Transverse colon (tissue), 4 donors: Measurements from ENCODE around the gene RAB36. TPM values are rescaled to one million over a fixed set of nuclear protein-coding genes. Genes with fewer than 3 reads are reported as not detected.

Experiments
- DNase-seq: peaks from one replicate; pipeline ENCODE4 v3.0.0-alpha.2; 2019
- H3K27ac ChIP-seq, 4 donors: fragments of 200-600 bp; sonication (generic); 2 replicates each; pipeline ENCODE4 v1.5.1; 2016 to 2018; ENCODE audit warnings: inconsistent platforms in 4 of 4
- H3K27me3 ChIP-seq: fragments of 200-600 bp; sonication (generic); 2 replicates; pipeline ENCODE4 v1.5.1; 2017; ENCODE audit warnings: inconsistent platforms
- H3K36me3 ChIP-seq, 4 donors: fragments of 200-600 bp; sonication (generic); 2 replicates each; pipeline ENCODE4 v1.5.1; 2017 to 2019; ENCODE audit warnings: inconsistent platforms in 4 of 4
- H3K4me1 ChIP-seq, 4 donors: fragments of 200-600 bp; sonication (generic); 2 replicates each; pipeline ENCODE4 v1.5.1; 2017 to 2020; ENCODE audit warnings: inconsistent platforms in 4 of 4
- H3K4me3 ChIP-seq, 4 donors: fragments of 200-600 bp; sonication (generic); 1 replicate in 1 of 4; 2 replicates in 3 of 4; pipeline versions ENCODE4 v1.5.1 to v1.6.1; 2017 to 2019; ENCODE audit warnings: inconsistent platforms in 4 of 4
- H3K9me3 ChIP-seq, 2 donors: fragments of 200-600 bp; sonication (generic); 2 replicates each; pipeline ENCODE4 v1.5.1; 2017 to 2019; ENCODE audit warnings: inconsistent platforms in 2 of 2
- EP300 ChIP-seq: sonication (generic); formaldehyde crosslinking; IDR thresholded peaks from one replicate; pipeline ENCODE4 v1.6.1; 2017; ENCODE audit warnings: antibody characterized with exemption, low read depth
- POLR2A ChIP-seq: fragments of 450-650 bp; IDR thresholded peaks from one replicate; pipeline ENCODE4 v1.6.1; 2016; ENCODE audit warnings: antibody characterized with exemption, mild to moderate bottlenecking, moderate library complexity
- POLR2AphosphoS5 ChIP-seq, 3 donors: sonication (generic); formaldehyde crosslinking; IDR thresholded peaks; one replicate each; pipeline ENCODE4 v1.6.1; 2016; ENCODE audit warnings: antibody characterized with exemption in 3 of 3
- WGBS, 2 donors: methylation state at CpG; one replicate each; pipeline ENCODE4 v1.1.5; 2018; ENCODE audit warnings: low coverage in 1 of 2; 5-methylcytosine and 5-hydroxymethylcytosine counted together
- in situ Hi-C, 4 donors: fragments of 200-750 bp; cut with MboI; loops; one replicate each; pipeline versions ENCODE4 v1.15.0 to v1.15.1; 2017; ENCODE audit warnings: low sequenced_read_pairs in 3 of 4, low pct_ligation_motif_present in 1 of 4, low pct_unique_long_range_greater_than_20kb in 1 of 4
- intact Hi-C: fragments of 100-400 bp; cut with DNase I; formaldehyde crosslinking; loops from one replicate; pipeline ENCODE4 v1.15.1; 2023; ENCODE audit warnings: low total_unique reads
- total RNA-seq, 4 donors: library from RNA; depleted of rRNA; stranded (reverse); fragments of >200 nt; gene quantifications; one replicate each; pipeline ENCODE4 v1.1.0, GENCODE V29; 2016
- TF ChIP-seq, protein P1 (sequence below), 5 experiments: fragments of 200-600 bp in 3 of 5; fragments of 450-650 bp in 2 of 5; sonication (generic) in 3 of 5; IDR thresholded peaks; 1 replicate in 2 of 5; 2 replicates in 3 of 5; pipeline ENCODE4 v1.5.1; 2016 to 2017; ENCODE audit warnings: antibody characterized with exemption in 5 of 5, inconsistent platforms in 3 of 5, mild to moderate bottlenecking in 2 of 5, moderate library complexity in 1 of 5

RAB36 gene
- total RNA-seq, 4 donors from 2014 or later, result 0.37 to 1.1 (median 0.82) TPM; not detected in 1

DNA sequence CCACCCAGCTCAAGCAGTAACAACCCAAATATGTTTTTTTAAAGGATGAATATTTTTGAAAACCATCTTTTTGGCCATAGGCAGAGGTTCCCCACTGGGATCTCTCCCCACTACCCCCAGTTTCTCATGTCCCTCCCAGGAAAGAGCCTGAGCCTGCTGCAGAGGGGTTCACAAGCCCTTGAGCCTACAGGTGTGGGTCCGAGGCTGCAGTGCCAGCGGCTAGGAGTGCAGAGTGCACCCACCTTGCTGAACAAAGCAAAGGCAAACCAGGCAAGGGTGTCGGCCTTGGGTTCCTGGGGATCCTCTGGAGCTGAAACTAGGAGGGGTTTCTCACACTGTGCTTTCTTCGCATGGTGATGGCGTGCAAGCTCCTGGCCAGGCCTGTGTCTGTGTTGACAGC, 40.0 kb upstream of the RAB36 start:
- 98% methylated on average over 5 of the region's 5 CpGs; no CpG with 5 or more reads in 1 of the 2 donors for WGBS, 2 donors
- TF ChIP-seq POLR2A (no peak), POLR2AphosphoS5 (IDR thresholded peaks at IDR 0.05) (no peak), EP300 (no peak)
- TF ChIP-seq, protein P1, sequence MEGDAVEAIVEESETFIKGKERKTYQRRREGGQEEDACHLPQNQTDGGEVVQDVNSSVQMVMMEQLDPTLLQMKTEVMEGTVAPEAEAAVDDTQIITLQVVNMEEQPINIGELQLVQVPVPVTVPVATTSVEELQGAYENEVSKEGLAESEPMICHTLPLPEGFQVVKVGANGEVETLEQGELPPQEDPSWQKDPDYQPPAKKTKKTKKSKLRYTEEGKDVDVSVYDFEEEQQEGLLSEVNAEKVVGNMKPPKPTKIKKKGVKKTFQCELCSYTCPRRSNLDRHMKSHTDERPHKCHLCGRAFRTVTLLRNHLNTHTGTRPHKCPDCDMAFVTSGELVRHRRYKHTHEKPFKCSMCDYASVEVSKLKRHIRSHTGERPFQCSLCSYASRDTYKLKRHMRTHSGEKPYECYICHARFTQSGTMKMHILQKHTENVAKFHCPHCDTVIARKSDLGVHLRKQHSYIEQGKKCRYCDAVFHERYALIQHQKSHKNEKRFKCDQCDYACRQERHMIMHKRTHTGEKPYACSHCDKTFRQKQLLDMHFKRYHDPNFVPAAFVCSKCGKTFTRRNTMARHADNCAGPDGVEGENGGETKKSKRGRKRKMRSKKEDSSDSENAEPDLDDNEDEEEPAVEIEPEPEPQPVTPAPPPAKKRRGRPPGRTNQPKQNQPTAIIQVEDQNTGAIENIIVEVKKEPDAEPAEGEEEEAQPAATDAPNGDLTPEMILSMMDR (IDR thresholded peaks at IDR 0.05), result no peak
- no peak for DNase-seq
- H3K4me1 ChIP-seq, result no peaks in the 10 kb centered on the region
- no peak overlapping the region for H3K27ac ChIP-seq
- H3K4me3 ChIP-seq, result no peak overlapping the region
- H3K36me3 ChIP-seq, result no peaks in the 10 kb centered on the region
- H3K9me3 ChIP-seq, result no peaks in the 10 kb centered on the region
- in situ Hi-C loops, result no loop called here
- H3K27me3 ChIP-seq, result no peaks in the 10 kb centered on the region
- intact Hi-C loops, result no loop called here

DNA sequence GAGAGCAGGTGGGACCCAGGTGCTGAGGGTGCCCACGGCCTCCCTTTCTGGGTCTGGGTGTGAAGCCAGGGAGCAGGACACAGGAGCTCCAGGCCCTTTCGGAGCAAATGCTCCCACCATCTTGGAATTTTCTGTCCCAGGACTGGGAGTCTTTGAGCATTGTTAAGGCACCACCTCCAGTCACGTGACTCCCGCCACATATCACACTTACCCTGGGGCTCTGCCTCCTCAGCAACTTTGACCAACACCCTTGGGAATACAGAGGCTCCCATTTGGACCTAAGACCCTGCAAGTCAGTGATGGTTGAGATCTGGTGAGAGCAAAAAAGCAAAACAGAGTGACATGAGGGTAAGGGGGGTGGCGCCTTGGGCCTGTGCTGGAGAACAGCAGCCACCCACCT, 39.4 kb upstream of the RAB36 start:
- Histone ChIP-seq H3K36me3 (no peaks in the 10 kb centered on the region), H3K27me3 (no peaks in the 10 kb centered on the region), H3K4me3 (no peak overlapping the region), H3K9me3 (no peaks in the 10 kb centered on the region), H3K27ac (no peak overlapping the region), H3K4me1 (no peaks in the 10 kb centered on the region)
- WGBS, 2 donors, result 95% methylated on average over 5 of the region's 5 CpGs; no CpG with 5 or more reads in 1 of the 2 donors
- in situ Hi-C loops (no loop called here), intact Hi-C loops (no loop called here)
- TF ChIP-seq EP300 (no peak), POLR2AphosphoS5 (IDR thresholded peaks at IDR 0.05) (no peak), POLR2A (no peak)
- TF ChIP-seq, protein P1 (IDR thresholded peaks at IDR 0.05), result no peak
- no peak for DNase-seq

DNA sequence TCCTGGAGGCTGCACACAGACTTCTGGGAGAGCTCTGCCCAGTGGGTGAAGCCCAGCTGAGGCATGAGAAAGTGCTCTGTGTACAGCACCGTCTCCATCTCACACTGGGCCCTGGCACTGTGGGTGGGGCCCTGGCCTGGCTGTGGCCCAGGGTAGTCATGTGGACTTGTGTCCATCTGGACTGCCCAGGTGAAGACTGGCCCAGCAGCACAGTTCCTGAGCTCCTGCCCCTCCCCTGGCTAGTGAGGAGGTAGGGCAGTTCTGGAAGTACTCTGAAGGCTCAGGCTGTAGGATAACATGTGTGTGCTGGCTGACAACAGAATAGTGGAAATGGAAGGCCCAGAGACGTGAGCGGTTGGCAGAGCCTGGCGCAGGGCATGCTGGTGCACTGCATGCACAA, 38.9 kb upstream of the RAB36 start:
- TF ChIP-seq, protein P1 (IDR thresholded peaks at IDR 0.05), result no peak
- TF ChIP-seq POLR2A, result no peak
- TF ChIP-seq POLR2AphosphoS5 (IDR thresholded peaks at IDR 0.05), result no peak
- TF ChIP-seq EP300, result no peak
- WGBS, 2 donors, result 86% methylated on average over 4 of the region's 4 CpGs; no CpG with 5 or more reads in 1 of the 2 donors
- Histone ChIP-seq H3K9me3 (no peaks in the 10 kb centered on the region), H3K36me3 (no peaks in the 10 kb centered on the region), H3K4me1 (no peaks in the 10 kb centered on the region), H3K27me3 (no peaks in the 10 kb centered on the region), H3K27ac (no peak overlapping the region), H3K4me3 (no peak overlapping the region)
- no peak for DNase-seq
- intact Hi-C loops, result no loop called here
- in situ Hi-C loops, result no loop called here

DNA sequence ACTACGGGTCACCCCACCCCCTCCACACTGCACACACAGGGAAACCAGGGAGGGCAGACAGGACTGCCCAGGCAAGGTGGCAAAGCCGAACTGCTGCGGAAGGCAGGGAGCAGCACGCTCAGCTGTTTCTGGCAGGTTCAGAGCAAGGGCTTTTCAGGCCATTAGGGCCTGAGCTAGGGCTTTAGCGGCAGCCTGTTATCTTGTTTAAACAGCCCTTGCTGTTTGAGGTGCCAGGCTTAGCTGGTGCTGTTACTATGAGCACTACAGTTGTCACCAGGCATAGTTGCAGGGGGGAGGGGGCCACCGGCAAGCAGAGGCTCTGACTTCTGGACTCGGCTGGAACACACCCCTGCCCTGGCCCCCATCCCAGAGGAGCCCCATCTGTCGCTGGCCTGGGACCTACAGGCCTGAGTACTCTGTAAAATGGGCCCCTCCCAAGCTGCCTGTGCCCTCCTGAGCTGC, 38.3 kb upstream of the RAB36 start:
- WGBS, 2 donors, result 65% methylated on average over 8 of the region's 8 CpGs; no CpG with 5 or more reads in 1 of the 2 donors
- no peak for DNase-seq
- no peak overlapping the region for H3K27ac ChIP-seq
- no peak overlapping the region for H3K4me3 ChIP-seq
- intact Hi-C loops (no loop called here), in situ Hi-C loops (no loop called here)
- TF ChIP-seq, protein P1 (IDR thresholded peaks at IDR 0.05), result no peak
- TF ChIP-seq EP300, result no peak
- no peak for TF ChIP-seq POLR2A
- TF ChIP-seq POLR2AphosphoS5 (IDR thresholded peaks at IDR 0.05), result no peak
- no peaks in the 10 kb centered on the region for H3K36me3 ChIP-seq
- no peaks in the 10 kb centered on the region for H3K4me1 ChIP-seq
- H3K27me3 ChIP-seq, result no peaks in the 10 kb centered on the region
- no peaks in the 10 kb centered on the region for H3K9me3 ChIP-seq
